ENCODE results near the gene XRCC6. TPM values are rescaled to one million over a fixed set of nuclear protein-coding genes. Genes with fewer than 3 reads are reported as not detected.

The XRCC6 gene
- total and polyA plus RNA-seq, 10 donors = 93.6 to 183 (median 152) TPM

DNA sequence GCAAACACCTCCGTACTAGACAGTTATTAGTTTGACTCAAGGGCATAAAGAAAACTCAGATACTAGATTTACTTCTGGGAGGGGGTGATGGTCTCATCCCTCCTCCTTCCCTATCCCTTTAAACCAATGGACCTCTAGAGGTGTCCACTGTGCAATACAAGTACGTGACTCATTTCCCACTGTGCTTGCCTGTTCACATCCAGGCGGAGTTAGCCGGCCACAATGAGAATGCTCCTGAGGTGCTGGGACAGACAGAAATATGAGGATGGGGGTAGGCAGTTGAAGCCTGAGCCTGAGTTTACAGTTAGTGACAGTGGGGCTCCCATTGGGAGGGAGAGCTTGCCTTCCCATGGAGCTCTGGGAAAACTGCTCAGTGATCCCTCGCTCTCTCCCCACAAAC, 23.0 kb upstream of the XRCC6 start:
- no peak for TF ChIP-seq POLR2A (IDR thresholded peaks at IDR 0.05)
- TF ChIP-seq POLR2AphosphoS5 (IDR thresholded peaks at IDR 0.05) = no peak
- no peak for TF ChIP-seq CTCF (IDR thresholded peaks at IDR 0.05 in 8 of 11, conservative IDR thresholded peaks at IDR 0.05 in 3 of 11)
- no peaks in the 10 kb centered on the region for H3K27me3 ChIP-seq (replicated peaks in 1 of 7)
- H3K4me1 ChIP-seq = peaks cover 0 to 9% (median 0%) of the 10 kb centered on the region in 6 donors
- intact Hi-C loops (cut with DNase I; ENCODE audit: low total_unique reads) = no loop called here
- no peak overlapping the region for H3K27ac ChIP-seq
- peak; percentile 11 for DNase-seq
- WGBS, 5 donors = 86 to 94% (median 92%) methylated on average over 5 of the region's 5 CpGs
- H3K9me3 ChIP-seq = no peaks in the 10 kb centered on the region
- peaks cover 0 to 50% (median 27%) of the 10 kb centered on the region in 6 donors for H3K36me3 ChIP-seq
- no peak overlapping the region for H3K4me3 ChIP-seq

DNA sequence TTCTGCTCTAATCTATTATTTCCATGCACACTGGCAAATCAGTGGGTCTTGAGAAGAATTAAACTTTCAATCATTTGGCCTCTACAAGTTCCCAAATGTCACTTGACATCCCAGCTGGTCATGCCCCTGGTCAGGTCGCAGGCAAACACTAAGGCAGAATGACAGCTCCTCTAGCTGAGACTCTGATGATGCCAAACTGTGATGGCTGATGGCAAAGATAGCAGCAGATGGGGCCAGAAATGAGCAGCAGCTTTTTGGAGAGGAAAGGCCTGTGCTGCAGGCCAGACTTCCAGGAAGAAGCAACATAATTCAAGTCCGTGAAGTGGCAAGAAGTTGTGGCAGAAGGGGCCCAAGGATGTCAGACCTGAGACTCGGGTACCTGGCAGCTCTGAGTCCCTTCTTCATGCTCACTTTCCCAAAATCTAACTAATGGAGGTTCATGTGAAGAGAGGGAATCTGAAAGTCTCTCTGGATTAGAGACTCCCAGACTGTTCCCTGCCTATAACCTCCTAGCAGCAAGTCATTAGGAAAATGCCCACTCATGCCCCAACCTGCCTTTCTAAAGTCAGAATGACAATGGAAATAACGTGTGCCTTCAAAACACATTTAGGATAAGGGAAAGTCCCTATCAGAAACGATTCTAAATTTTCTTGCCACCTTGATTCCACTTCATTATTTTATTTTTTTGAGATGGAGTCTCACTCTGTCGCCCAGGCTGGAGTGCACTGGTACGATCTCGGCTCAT, 22.0 kb upstream of the XRCC6 start:
- intact Hi-C loops (cut with DNase I; ENCODE audit: low total_unique reads) = no loop called here
- TF ChIP-seq CTCF (IDR thresholded peaks at IDR 0.05 in 8 of 11, conservative IDR thresholded peaks at IDR 0.05 in 3 of 11) (no peak), POLR2A (IDR thresholded peaks at IDR 0.05) (no peak), POLR2AphosphoS5 (IDR thresholded peaks at IDR 0.05) (no peak)
- H3K4me3 ChIP-seq = no peak overlapping the region
- DNase-seq = peak; percentile 11
- 88 to 95% (median 91%) methylated on average over 8 of the region's 8 CpGs for WGBS, 5 donors
- H3K36me3 ChIP-seq = peaks cover 0 to 60% (median 31%) of the 10 kb centered on the region in 6 donors
- no peaks in the 10 kb centered on the region for H3K9me3 ChIP-seq
- H3K27ac ChIP-seq = no peak overlapping the region
- peaks cover 0 to 18% (median 5%) of the 10 kb centered on the region in 6 donors for H3K4me1 ChIP-seq
- H3K27me3 ChIP-seq (replicated peaks in 1 of 7) = no peaks in the 10 kb centered on the region

DNA sequence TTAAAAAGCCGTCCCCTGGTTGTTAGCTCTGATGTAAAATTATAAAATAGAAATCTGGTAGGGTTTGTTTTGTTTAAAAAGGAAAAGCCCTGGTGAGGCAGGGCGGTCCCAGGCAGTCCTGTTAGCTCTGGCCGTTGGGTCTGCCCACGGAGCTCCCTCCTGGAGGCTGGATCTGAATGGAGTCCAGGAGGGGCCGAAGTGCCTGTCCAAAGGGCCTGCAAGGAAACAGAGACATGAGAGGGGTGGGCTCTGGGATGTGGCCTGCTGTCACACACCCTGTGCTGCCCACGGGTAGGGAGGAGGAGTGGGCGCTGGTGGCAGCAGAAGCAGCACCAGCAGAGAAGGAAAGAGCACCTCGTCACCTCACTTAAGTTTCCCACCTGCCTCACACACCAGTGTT, 20.1 kb upstream of the XRCC6 start:
- H3K27ac ChIP-seq = no peak overlapping the region
- no peak overlapping the region for H3K4me3 ChIP-seq
- peaks cover 0 to 79% (median 41%) of the 10 kb centered on the region in 6 donors for H3K36me3 ChIP-seq
- intact Hi-C loops (cut with DNase I; ENCODE audit: low total_unique reads) = no loop called here
- no peaks in the 10 kb centered on the region for H3K9me3 ChIP-seq
- peak; percentile 22 for DNase-seq
- TF ChIP-seq POLR2AphosphoS5 (IDR thresholded peaks at IDR 0.05) (no peak), CTCF (IDR thresholded peaks at IDR 0.05 in 8 of 11, conservative IDR thresholded peaks at IDR 0.05 in 3 of 11) (no peak), POLR2A (IDR thresholded peaks at IDR 0.05) (no peak)
- H3K4me1 ChIP-seq = peaks cover 0 to 23% (median 5%) of the 10 kb centered on the region in 6 donors
- 91 to 99% (median 96%) methylated on average over 8 of the region's 8 CpGs for WGBS, 5 donors
- no peaks in the 10 kb centered on the region for H3K27me3 ChIP-seq (replicated peaks in 1 of 7)

GRCh38 chr22:41603873-41604332, 17.2 kb upstream of the XRCC6 start:
- peaks cover 0 to 18% (median 5%) of the 10 kb centered on the region in 6 donors for H3K4me1 ChIP-seq
- DNase-seq = peak; percentile 10
- WGBS, 5 donors = 38 to 53% (median 40%) methylated on average over 4 of the region's 4 CpGs
- no peak overlapping the region for H3K4me3 ChIP-seq
- intact Hi-C loops (cut with DNase I; ENCODE audit: low total_unique reads) = no loop called here
- no peaks in the 10 kb centered on the region for H3K9me3 ChIP-seq
- no peak for TF ChIP-seq POLR2AphosphoS5 (IDR thresholded peaks at IDR 0.05)
- TF ChIP-seq POLR2A (IDR thresholded peaks at IDR 0.05) = no peak
- H3K27ac ChIP-seq = no peak overlapping the region
- peaks cover 0 to 90% (median 54%) of the 10 kb centered on the region in 6 donors for H3K36me3 ChIP-seq
- no peaks in the 10 kb centered on the region for H3K27me3 ChIP-seq (replicated peaks in 1 of 7)
